ENCODE results near the gene LAYN.

The LAYN gene

DNA sequence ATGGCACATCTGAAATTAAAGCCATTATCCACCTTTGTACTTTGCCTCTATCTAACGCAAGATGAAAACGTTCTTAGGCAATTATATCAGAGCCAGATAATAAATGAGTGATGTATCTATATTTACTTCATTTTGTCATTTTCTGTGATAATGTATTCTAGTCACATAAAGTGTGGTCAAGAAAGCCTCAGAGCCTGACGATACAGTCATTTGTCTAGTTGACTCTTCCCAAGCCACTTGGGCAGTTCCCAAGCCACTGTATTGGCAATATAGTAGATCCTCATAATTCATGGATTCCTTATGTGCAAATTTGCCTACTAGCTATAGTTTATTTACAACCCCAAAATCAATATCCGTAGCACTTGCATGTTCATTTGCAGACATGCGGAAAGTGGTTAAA lies 18.1 kb upstream of the LAYN start:
- DNase-seq (ENCODE audit: insufficient read length, low spot score): no peak
- TF ChIP-seq POLR2A (IDR thresholded peaks at IDR 0.05; ENCODE audit: low read depth, low read length): no peak
- no peak for FAIRE-seq

DNA sequence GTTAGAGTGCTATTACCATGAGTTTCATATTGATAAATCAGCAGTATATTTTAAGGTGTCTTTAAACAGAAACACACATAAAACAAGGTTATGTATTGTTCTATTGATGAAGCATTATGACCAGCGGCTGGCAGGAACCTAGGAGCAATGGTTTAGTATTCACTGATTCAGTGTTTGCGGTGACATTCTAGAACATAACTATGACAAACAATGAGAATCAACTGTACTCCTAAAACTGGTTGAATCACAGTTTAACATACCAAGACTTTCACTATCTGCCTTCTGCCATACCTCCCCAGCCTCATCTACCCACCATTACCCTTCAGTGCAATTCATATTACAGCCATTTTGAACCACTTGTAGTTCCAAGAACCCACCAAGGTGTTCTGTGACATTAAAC lies 17.2 kb upstream of the LAYN start:
- FAIRE-seq (no peak), DNase-seq (ENCODE audit: insufficient read length, low spot score) (no peak)
- TF ChIP-seq POLR2A (IDR thresholded peaks at IDR 0.05; ENCODE audit: low read depth, low read length): no peak

DNA sequence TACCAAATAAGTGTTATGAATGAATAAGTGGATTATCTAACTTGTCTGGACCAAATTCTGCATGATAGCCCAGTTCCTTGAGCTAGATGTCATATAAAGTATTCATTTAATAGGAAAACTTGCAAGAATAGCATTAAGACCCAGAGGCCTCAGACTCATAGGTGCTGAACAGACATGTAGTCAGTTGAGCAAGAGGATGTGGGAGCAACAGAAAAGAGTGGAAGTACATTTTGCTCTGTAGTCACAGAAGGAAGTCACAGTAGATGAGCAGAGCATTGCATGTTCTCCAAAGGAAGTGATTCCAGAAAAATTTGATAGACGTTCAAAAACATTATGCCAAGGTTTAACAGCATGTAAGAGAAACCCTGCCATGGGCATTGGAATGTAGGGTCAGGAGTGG lies 16.5 kb upstream of the LAYN start:
- FAIRE-seq: no peak
- no peak for DNase-seq (ENCODE audit: insufficient read length, low spot score)
- no peak for TF ChIP-seq POLR2A (IDR thresholded peaks at IDR 0.05; ENCODE audit: low read depth, low read length)

DNA sequence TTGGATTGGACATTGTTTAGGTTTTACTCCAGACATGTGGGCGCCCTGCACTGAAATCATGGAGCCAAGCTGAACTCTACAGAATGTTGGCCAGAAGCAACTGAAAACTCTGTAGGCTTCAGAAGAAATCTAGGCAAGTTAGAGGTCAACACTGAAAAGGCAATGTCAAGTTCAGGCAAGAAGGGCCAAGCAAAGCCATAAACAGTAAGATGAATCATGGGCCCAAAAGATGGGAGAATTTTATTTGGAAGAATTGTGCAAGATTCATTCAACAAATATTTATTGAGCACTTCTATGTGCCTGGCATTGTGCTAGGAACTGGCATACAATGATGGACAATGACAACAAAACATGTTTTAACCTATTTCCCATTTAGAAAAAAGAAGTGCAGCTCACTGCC lies 15.1 kb upstream of the LAYN start:
- no peak for TF ChIP-seq POLR2A (IDR thresholded peaks at IDR 0.05; ENCODE audit: low read depth, low read length)

DNA sequence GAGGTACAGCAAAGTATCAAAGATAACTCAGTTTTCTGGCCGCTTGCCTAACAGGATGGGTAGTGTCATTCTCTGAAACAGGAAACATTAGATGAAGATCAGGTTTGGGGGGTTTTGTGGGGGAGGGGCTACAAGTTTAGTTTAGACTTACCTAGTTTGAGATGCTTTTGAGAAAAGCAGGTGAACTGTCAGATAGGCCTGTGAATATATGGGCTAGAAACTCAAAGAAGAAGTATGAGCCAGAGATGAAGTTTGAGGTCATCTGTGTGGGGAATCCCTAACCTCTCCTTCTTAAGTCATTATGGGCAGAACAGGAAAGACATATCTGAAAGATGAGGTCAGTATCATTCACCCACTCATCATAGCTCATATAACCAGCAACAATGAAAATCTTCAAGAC lies 14.0 kb upstream of the LAYN start:
- TF ChIP-seq POLR2A (IDR thresholded peaks at IDR 0.05; ENCODE audit: low read depth, low read length): no peak
- DNase-seq (ENCODE audit: insufficient read length, low spot score) (no peak), FAIRE-seq (peak; percentile 80)

More for the DNA sequence above, 15.1 kb upstream of the LAYN start:
- no peak for DNase-seq (ENCODE audit: insufficient read length, low spot score)
- no peak for FAIRE-seq

DNA sequence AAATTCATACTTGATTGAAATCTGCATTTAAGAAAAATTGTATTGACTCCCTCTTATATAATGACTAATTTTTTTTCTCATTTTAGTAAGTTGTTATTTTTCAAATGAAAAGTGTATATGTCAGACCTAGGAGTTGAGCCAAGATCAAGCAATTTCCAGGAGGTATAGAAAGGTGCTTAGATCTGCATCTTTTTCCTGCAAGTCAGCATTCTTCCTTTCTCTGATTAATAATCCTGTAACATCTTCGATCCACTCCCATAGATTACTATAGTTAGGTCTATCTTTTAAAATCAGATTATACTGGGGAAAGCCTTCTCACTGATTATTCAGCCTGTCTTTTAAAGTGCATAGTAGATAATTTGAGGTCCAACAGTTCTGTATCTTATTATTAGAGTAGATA lies 13.2 kb upstream of the LAYN start:
- no peak for DNase-seq (ENCODE audit: insufficient read length, low spot score)
- no peak for FAIRE-seq
- no peak for TF ChIP-seq POLR2A (IDR thresholded peaks at IDR 0.05; ENCODE audit: low read depth, low read length)

DNA sequence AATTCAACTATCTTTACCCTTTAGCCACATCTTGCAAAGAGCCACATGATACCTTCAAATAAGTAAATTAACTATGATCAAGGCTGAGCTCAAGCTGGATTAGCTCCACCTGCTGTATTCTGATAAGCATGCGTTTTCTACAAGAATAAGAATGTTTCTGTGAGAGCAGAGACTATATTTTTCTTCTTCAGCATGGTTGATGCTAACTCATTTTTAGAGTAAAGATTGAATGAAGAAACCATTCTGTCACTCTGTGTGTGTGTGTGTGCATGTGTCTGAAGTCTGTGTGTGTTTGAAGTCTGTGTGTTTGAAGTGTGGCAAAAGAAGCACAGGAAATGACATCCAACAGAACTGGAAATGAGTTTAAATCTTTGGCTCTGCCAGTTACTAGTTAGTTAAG lies 12.0 kb upstream of the LAYN start:
- TF ChIP-seq POLR2A (IDR thresholded peaks at IDR 0.05; ENCODE audit: low read depth, low read length): no peak
- no peak for DNase-seq (ENCODE audit: insufficient read length, low spot score)
- FAIRE-seq: no peak

DNA sequence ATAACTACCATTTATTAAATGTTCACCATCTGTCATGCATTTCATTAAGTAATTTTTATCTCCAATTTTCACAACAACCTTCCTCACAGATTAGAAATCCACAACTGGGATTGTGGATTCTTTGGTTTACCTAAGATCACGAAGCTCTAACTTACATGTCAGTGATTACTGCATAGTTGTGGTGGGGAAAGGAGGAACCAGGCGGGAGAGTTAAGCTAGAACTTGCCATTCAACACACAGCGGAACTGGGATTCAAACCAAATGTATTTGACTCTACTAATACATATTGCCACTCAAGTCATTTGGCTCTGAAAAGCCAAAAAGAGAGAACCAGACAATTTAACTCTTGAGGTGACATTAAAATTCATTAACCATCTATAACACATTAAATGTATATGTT lies 10.4 kb upstream of the LAYN start:
- no peak for DNase-seq (ENCODE audit: insufficient read length, low spot score)
- no peak for FAIRE-seq
- TF ChIP-seq POLR2A (IDR thresholded peaks at IDR 0.05; ENCODE audit: low read depth, low read length): no peak

DNA sequence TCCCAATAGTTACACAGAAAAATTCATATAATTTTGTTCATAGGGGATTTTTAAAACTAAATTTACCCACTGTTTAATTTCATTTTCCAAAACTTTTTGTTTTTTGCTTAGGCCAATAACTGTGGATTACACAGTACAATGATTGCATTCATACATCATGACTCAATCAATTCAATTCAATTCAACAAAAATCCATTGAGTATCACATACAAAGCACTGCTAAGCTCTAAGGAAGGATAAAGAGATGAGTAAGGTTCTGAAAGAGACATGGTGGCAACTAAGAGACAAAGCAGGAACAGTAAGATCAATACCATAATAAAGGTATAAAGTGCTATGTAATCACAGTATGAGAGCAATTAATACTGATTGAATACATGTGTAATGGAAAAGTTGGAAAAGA lies 9.4 kb upstream of the LAYN start:
- no peak for FAIRE-seq
- no peak for TF ChIP-seq POLR2A (IDR thresholded peaks at IDR 0.05; ENCODE audit: low read depth, low read length)
- no peak for DNase-seq (ENCODE audit: insufficient read length, low spot score)

DNA sequence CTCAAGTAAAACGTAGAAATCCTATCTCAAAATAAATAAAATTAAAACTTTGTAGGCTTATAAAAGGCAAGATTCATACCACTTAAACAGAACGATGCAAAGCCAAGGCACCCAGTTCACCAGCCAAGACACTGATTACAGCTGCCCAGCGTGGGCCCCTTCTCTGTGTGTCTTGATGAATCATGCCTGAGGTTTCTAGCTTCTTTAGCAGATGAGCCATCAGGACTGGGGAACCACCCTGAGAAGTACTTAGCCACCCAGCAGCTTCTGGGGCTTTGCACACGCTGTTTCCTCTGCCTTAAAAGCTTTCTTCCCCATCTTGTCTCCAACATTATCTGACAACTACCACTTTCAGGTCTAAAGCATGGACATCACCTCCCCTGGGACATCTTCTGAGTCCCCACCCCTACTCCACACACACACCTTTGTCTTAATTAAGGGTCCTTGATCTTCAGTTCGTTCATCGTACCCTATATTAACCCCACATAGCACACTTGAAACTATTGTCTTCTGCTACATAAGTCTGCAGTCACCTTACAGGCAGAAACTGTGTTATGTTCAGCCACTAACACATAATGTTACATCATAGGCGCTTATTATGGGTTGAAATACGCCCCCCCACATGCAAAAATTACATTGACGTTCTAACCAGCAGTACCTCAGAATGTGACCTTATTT lies 8.7 kb upstream of the LAYN start:
- DNase-seq (ENCODE audit: insufficient read length, low spot score) (no peak), FAIRE-seq (peak; percentile 93)
- TF ChIP-seq POLR2A (IDR thresholded peaks at IDR 0.05; ENCODE audit: low read depth, low read length): no peak

DNA sequence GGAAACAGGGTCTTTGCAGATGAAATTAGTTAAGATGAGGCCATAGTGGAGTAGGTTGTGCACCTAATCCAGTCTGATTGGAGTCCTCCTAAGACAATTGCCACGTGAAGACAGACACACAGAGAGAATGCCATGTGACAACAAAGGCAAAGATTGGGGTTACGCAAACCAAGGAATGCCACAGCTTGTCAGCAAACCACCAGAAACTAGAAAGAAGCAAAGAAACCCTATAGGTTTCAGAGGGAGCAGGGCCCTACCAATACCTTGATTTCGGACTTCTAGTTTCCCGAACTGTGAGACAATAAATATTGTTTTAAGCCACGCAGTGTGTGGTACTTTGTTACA lies 8.2 kb upstream of the LAYN start:
- FAIRE-seq: no peak
- no peak for DNase-seq (ENCODE audit: insufficient read length, low spot score)
- TF ChIP-seq POLR2A (IDR thresholded peaks at IDR 0.05; ENCODE audit: low read depth, low read length): no peak

DNA sequence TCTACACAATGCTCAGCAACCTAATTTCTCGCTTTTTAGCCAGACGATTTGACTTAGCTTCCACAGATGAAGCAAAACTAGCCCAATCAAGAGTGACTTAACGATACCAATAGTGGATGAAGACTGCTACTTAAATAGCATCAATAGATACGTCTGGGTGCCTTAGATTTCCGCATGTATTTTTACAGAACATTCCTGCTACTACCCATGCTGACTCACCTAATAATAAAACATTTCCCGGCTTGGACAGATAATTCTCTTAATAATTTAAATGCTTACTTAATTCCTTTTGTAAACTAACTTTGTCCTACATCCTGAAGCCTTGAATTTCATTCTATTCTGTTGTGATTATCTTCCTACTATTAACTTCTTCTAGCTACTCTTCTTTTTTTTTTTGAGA lies 5.2 kb upstream of the LAYN start:
- no peak for DNase-seq (ENCODE audit: insufficient read length, low spot score)
- no peak for TF ChIP-seq POLR2A (IDR thresholded peaks at IDR 0.05; ENCODE audit: low read depth, low read length)
- FAIRE-seq: no peak

DNA sequence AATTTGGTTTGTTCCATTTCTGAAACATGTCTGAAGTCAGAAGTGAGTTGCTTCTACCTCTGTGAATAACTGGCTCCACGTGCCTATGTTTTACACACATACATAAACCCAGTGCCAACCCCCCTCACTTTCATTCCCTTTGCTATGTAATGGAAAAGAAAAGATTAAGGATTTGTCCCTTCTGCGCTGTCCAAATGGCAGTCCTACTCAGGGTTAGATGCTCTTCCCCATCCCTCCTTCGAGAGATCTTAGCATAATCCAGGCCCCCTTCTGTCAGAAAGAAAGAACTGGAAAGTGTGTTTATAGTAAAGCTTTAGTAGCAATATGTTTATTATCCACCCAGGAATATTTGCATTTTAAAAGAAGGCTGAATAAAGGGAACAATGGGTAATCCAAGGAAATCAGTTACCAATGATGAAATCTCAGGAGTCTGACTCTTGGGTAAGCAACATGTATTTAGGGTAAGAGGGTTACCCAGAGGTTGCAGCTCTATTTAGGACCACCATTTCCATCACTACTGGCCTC lies 3.1 kb upstream of the LAYN start:
- no peak for TF ChIP-seq POLR2A (IDR thresholded peaks at IDR 0.05; ENCODE audit: low read depth, low read length)
- DNase-seq (ENCODE audit: insufficient read length, low spot score) (no peak), FAIRE-seq (no peak)

DNA sequence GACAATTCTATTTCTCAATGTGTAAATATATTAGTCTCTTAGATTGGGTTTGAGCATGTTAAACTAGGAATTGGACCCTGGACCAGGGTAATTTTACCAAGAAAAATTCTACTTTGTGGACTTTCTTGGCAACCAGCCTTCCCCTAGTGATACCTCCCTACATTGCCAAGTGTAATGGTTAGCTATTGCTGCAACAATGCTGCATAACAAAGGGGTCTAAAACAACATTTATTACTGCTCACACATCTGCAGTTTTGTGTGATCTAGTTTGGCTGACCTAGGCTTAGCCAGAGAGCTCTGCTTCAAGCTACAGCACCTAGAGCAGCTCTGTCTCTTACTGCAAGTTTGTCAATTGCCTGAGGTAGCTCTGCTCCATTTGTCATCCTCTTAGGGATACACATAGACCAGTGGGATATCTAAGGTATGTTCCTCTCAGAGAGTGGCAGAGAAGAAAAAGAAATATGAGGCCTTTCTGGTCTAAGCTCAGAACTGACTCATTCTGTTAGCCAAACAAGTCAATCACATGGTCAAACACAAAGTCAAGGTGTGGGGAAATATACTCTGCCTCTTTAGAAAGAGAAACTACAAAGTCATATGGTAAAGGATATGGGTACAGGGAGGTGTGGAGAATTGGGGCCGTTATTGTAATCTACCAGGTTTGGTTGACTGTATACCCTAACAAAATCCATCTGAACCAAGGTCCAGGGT lies 2.0 kb upstream of the LAYN start:
- TF ChIP-seq POLR2A (IDR thresholded peaks at IDR 0.05; ENCODE audit: low read depth, low read length): no peak
- DNase-seq (ENCODE audit: insufficient read length, low spot score) (no peak), FAIRE-seq (no peak)

DNA sequence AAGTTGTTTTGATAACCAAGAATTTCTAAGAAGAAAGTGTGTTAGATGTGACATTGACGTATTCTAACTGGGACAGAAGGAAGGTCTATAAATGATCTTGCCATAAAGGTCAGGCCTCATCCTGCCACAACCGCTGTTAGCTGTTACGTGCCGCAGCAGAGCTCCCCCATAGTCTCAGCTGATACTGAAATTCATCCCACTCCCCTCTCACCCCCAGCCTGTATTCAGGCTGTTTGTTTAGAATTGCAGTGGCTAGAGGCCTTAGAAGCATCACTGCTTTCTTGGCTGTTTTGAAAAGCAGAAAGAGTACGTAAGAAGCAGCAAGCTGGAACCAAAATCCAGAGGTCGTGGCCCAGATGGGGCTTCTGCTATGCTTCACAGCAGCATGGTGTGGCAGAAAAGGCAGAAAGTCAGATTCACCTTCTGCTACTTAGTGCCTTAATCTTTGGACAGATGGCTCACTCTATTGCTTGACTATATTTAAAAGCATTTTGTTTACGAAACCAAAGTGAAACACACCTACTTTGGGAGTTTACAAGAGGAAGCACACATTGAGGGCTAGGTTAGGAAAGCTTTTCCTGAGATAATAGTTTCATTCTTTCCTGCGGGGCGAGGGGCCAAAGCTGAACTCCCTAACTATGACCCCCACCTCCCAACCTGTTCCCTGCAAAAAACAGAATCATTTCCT lies 950 bp upstream of the LAYN start:
- no peak for FAIRE-seq
- TF ChIP-seq POLR2A (IDR thresholded peaks at IDR 0.05; ENCODE audit: low read depth, low read length): no peak
- no peak for DNase-seq (ENCODE audit: insufficient read length, low spot score)
